HG03045 (cell line): ENCODE results near the gene ZNF79.

Experiments used
- ATAC-seq: cut with Tn5 transposase; IDR thresholded peaks from one replicate; pipeline ENCODE4 v1.9.1; 2021; ENCODE audit warnings: mild to moderate bottlenecking, moderate library complexity; ENCODE audit not compliant: unreplicated experiment

Gene ZNF79

GRCh38 chr9:127423476-127423933, 677 bp upstream of the ZNF79 start:
- ATAC-seq, result no peak

- peak; percentile 18 for ATAC-seq
Measured at GRCh38 chr9:127424676-127424999, 456 bp downstream of the ZNF79 start.

- no peak for ATAC-seq
Measured at GRCh38 chr9:127426756-127427155, 2.6 kb downstream of the ZNF79 start.

- no peak for ATAC-seq
Measured at GRCh38 chr9:127428348-127428747, 4.2 kb downstream of the ZNF79 start.

GRCh38 chr9:127430415-127430814, 6.2 kb downstream of the ZNF79 start:
- no peak for ATAC-seq

GRCh38 chr9:127437497-127438264, 13.5 kb downstream of the ZNF79 start:
- ATAC-seq, result no peak

- no peak for ATAC-seq
Measured at GRCh38 chr9:127438394-127438793, 14.2 kb downstream of the ZNF79 start.

- no peak for ATAC-seq
Measured at GRCh38 chr9:127444283-127444920, 20.2 kb downstream of the ZNF79 start.

GRCh38 chr9:127444921-127445850, 21.0 kb downstream of the ZNF79 start:
- no peak for ATAC-seq

- ATAC-seq, result no peak
Measured at GRCh38 chr9:127445851-127446712, 21.9 kb downstream of the ZNF79 start.

GRCh38 chr9:127446713-127447415, 22.7 kb downstream of the ZNF79 start:
- ATAC-seq, result no peak

- no peak for ATAC-seq
Measured at GRCh38 chr9:127447416-127448111, 23.4 kb downstream of the ZNF79 start.

- ATAC-seq, result no peak
Measured at GRCh38 chr9:127448112-127448805, 24.1 kb downstream of the ZNF79 start.

- no peak for ATAC-seq
Measured at GRCh38 chr9:127449332-127449966, 25.3 kb downstream of the ZNF79 start.

- no peak for ATAC-seq
Measured at GRCh38 chr9:127450243-127450760, 26.1 kb downstream of the ZNF79 start.

- peak; percentile 60 for ATAC-seq
Measured at GRCh38 chr9:127450830-127451607, 26.8 kb downstream of the ZNF79 start, which contains the start of the genes LRSAM1 and RPL12. Gene LRSAM1 (plus strand): TSS chr9:127451510. CDS start chr9:127454528, 3,018 bp downstream. Gene RPL12 (minus strand): TSS chr9:127451406. CDS start chr9:127451317, 89 bp downstream.

- no peak for ATAC-seq
Measured at GRCh38 chr9:127451608-127451857, 27.4 kb downstream of the ZNF79 start.
